GM12873 (cell line): ENCODE data around the gene TCAP.

ENCODE experiments used
- TF ChIP-seq, protein P1 (sequence below): IDR thresholded peaks from 2 replicates; pipeline ENCODE4 v1.5.1; 2012; ENCODE audit warnings: low read depth, mild to moderate bottlenecking, moderate library complexity, low read length, control low read depth; ENCODE audit not compliant: insufficient read depth; ENCODE audit errors: missing control alignments

The TCAP gene

DNA sequence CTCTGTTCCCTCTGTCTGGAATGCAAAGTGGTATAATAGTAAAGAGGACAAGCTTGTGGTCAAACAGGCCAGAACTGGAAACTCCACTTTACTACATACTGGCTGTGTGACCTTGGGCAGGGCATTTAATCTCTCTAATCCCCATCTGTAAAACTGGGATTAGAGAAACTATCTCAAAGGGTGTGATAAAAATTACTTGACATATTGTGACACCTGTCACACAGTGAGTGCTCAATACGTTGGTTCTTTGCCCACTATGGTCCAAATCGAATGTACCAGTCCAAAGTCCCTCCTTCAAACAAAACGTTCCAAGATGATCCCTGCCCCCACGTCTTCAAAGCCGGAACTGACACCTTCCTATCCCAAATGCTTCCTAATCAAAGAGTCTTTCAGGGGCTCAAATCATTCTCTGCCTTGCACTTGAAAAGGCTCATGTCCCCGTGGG lies 22.0 kb downstream of the TCAP start:
- TF ChIP-seq, protein P1, sequence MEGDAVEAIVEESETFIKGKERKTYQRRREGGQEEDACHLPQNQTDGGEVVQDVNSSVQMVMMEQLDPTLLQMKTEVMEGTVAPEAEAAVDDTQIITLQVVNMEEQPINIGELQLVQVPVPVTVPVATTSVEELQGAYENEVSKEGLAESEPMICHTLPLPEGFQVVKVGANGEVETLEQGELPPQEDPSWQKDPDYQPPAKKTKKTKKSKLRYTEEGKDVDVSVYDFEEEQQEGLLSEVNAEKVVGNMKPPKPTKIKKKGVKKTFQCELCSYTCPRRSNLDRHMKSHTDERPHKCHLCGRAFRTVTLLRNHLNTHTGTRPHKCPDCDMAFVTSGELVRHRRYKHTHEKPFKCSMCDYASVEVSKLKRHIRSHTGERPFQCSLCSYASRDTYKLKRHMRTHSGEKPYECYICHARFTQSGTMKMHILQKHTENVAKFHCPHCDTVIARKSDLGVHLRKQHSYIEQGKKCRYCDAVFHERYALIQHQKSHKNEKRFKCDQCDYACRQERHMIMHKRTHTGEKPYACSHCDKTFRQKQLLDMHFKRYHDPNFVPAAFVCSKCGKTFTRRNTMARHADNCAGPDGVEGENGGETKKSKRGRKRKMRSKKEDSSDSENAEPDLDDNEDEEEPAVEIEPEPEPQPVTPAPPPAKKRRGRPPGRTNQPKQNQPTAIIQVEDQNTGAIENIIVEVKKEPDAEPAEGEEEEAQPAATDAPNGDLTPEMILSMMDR = no peak

- TF ChIP-seq, protein P1 = no peak
These were observed 22.7 kb downstream of the TCAP start, which contains the start of gene PGAP3 for GRCh38 chr17:39687546-39688474. PGAP3 (minus strand) TSS chr17:39688057; CDS start chr17:39688014, 43 bp downstream.

DNA sequence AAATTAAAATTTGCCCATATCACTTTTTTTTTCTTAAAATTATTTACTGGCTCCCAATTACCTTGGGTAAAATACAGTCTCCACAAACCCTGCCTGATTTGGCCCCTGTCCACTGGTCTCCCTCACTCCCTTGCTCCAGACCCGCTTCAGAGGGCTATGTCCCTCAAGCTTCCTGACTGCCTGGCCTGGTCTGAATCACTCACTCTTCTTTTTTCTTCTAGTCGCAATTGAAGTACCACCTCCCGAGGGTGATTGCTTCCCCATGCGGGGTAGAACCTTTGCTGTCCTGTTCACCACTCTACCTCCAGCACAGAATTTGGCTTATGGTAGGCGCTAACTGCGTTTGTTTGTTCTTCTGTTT lies 23.3 kb downstream of the TCAP start:
- TF ChIP-seq, protein P1 = no peak

- TF ChIP-seq, protein P1 = no peak
These were observed 23.8 kb downstream of the TCAP start for GRCh38 chr17:39688945-39689344.

GRCh38 chr17:39694593-39694992 lies 29.4 kb downstream of the TCAP start:
- TF ChIP-seq, protein P1 = no peak

GRCh38 chr17:39695089-39695474 lies 29.9 kb downstream of the TCAP start:
- TF ChIP-seq, protein P1 = no peak

GRCh38 chr17:39696731-39697130 lies 31.6 kb downstream of the TCAP start:
- TF ChIP-seq, protein P1 = no peak
